ENCODE measurements around the gene FGB.

- TF ChIP-seq POLR2A (IDR thresholded peaks at IDR 0.05; ENCODE audit: low read depth, low read length) (no peak), POLR2AphosphoS5 (IDR thresholded peaks at IDR 0.05; ENCODE audit: low read depth, low read length) (no peak), TAF1 (IDR thresholded peaks at IDR 0.05; ENCODE audit: low read depth, low read length) (no peak)
Measured at GRCh38 chr4:154517591-154517990, 45.2 kb upstream of the FGB start.
